GM03348 (cell line): ENCODE measurements around the gene RAP1GAP.
A peak's percentile ranks its signal among the peaks of the same experiment; 100 is the strongest.
"Not testable (repeated sequence)": the region's sequence is repeated elsewhere in the genome, so short reads cannot be mapped to it uniquely, and the experiment has no call there.

Source experiments
- DNase-seq: peaks from one replicate; pipeline ENCODE4 v3.0.0; 2012; ENCODE audit warnings: low spot score

The RAP1GAP gene

GRCh38 chr1:21677168-21677567 is 8.0 kb upstream of the RAP1GAP start:
- no peak for DNase-seq

GRCh38 chr1:21674957-21675356 is 5.8 kb upstream of the RAP1GAP start:
- no peak for DNase-seq

- not testable (repeated sequence) for DNase-seq
Measured at GRCh38 chr1:21673853-21674252, 4.7 kb upstream of the RAP1GAP start.

GRCh38 chr1:21673277-21673780 is 4.2 kb upstream of the RAP1GAP start:
- peak; percentile 85 for DNase-seq

- DNase-seq, result peak; percentile 50
Measured at GRCh38 chr1:21672478-21673276, 3.5 kb upstream of the RAP1GAP start.

- DNase-seq, result no peak
Measured at GRCh38 chr1:21671915-21672314, 2.8 kb upstream of the RAP1GAP start.

- no peak for DNase-seq
Measured at GRCh38 chr1:21670956-21671902, 2.1 kb upstream of the RAP1GAP start.

GRCh38 chr1:21670059-21670881 is 1.1 kb upstream of the RAP1GAP start:
- DNase-seq, result no peak

- no peak for DNase-seq
Measured at GRCh38 chr1:21668951-21669257, 253 bp downstream of the RAP1GAP start.

GRCh38 chr1:21668232-21668950 is 766 bp downstream of the RAP1GAP start:
- no peak for DNase-seq

- no peak for DNase-seq
Measured at GRCh38 chr1:21667348-21668231, 1.6 kb downstream of the RAP1GAP start.

GRCh38 chr1:21666576-21667320 is 2.4 kb downstream of the RAP1GAP start:
- no peak for DNase-seq

- DNase-seq, result peak; percentile 53
Measured at GRCh38 chr1:21665711-21666575, 3.2 kb downstream of the RAP1GAP start.

- no peak for DNase-seq
Measured at GRCh38 chr1:21664806-21665588, 4.2 kb downstream of the RAP1GAP start.

GRCh38 chr1:21663951-21664805 is 5.0 kb downstream of the RAP1GAP start:
- no peak for DNase-seq

- no peak for DNase-seq
Measured at GRCh38 chr1:21663248-21663950, 5.8 kb downstream of the RAP1GAP start.
